Thoracic aorta (tissue), 2 donors: ENCODE measurements around the gene PLXNB1. TPM values are rescaled to one million over a fixed set of nuclear protein-coding genes. Genes with fewer than 3 reads are reported as not detected.

Experiments
- ATAC-seq: fragments of 150-250 bp; one replicate; pipeline ENCODE4 v1.8.0; 2017; ENCODE audit warnings: low read depth; ENCODE audit not compliant: insufficient number of reproducible peaks, low FRiP score
- DNase-seq: peaks from one replicate; pipeline ENCODE4 v3.0.0-alpha.2; 2020; ENCODE audit warnings: low spot score
- H3K27ac ChIP-seq, 2 donors: fragments of 200-600 bp; sonication (generic); 1 replicate in 1 of 2; 2 replicates in 1 of 2; pipeline ENCODE4 v1.5.1; 2016; ENCODE audit warnings: mild to moderate bottlenecking in 2 of 2, moderate library complexity in 2 of 2
- H3K27me3 ChIP-seq: fragments of 200-600 bp; sonication (generic); replicated peaks from 2 replicates; pipeline ENCODE4 v1.6.0; 2016; ENCODE audit warnings: mild to moderate bottlenecking; ENCODE audit not compliant: insufficient read depth
- H3K36me3 ChIP-seq: fragments of 200-600 bp; sonication (generic); one replicate; pipeline ENCODE4 v1.5.1; 2016
- H3K4me1 ChIP-seq, 2 donors: fragments of 200-600 bp; sonication (generic); 1 replicate in 1 of 2; 2 replicates in 1 of 2; pipeline versions ENCODE4 v1.5.1 to v1.6.0; 2016; ENCODE audit warnings: low read depth in 2 of 2, mild to moderate bottlenecking in 1 of 2; ENCODE audit not compliant: control insufficient read depth in 1 of 2
- H3K4me3 ChIP-seq: fragments of 200-600 bp; sonication (generic); 2 replicates; pipeline ENCODE4 v1.5.1; 2016; ENCODE audit warnings: mild to moderate bottlenecking
- H3K9me3 ChIP-seq: fragments of 200-600 bp; sonication (generic); 2 replicates; pipeline ENCODE4 v1.5.1; 2016
- CTCF ChIP-seq: fragments of 200-600 bp; sonication (generic); IDR thresholded peaks from one replicate; pipeline ENCODE4 v1.5.1; 2019; ENCODE audit warnings: antibody characterized with exemption
- total RNA-seq, 2 donors: library from RNA; depleted of rRNA; stranded (reverse); fragments of >200 nt; gene quantifications; one replicate each; pipeline versions ENCODE4 v1.1.0 to v1.2.3, GENCODE V29; 2016

The PLXNB1 gene
- total RNA-seq, 2 donors from 2014 or later, result 177 to 210 TPM

- no peaks in the 10 kb centered on the region for H3K9me3 ChIP-seq
Measured at GRCh38 chr3:48435223-48435595, 5.3 kb upstream of the PLXNB1 start.

GRCh38 chr3:48434591-48435222, 4.8 kb upstream of the PLXNB1 start:
- peaks cover 5 to 21% of the 10 kb centered on the region in 2 donors for H3K4me1 ChIP-seq

More at GRCh38 chr3:48435223-48435595, 5.3 kb upstream of the PLXNB1 start:
- Histone ChIP-seq H3K36me3 (no peaks in the 10 kb centered on the region), H3K27ac (peak overlapping the region; percentile 14 to 16), H3K27me3 (no peaks in the 10 kb centered on the region), H3K4me1 (peaks cover 4 to 17% of the 10 kb centered on the region in 2 donors), H3K4me3 (no peak overlapping the region)
- ATAC-seq (no peak), DNase-seq (no peak)
- TF ChIP-seq CTCF, result no peak

GRCh38 chr3:48433472-48434118, 3.7 kb upstream of the PLXNB1 start:
- H3K36me3 ChIP-seq, result no peaks in the 10 kb centered on the region
- H3K27ac ChIP-seq, result no peak overlapping the region
- H3K4me1 ChIP-seq, result peaks cover 5 to 13% of the 10 kb centered on the region in 2 donors
- no peaks in the 10 kb centered on the region for H3K9me3 ChIP-seq
- no peak for DNase-seq
- H3K27me3 ChIP-seq, result no peaks in the 10 kb centered on the region
- ATAC-seq, result no peak
- no peak for TF ChIP-seq CTCF
- no peak overlapping the region for H3K4me3 ChIP-seq

More at GRCh38 chr3:48434591-48435222, 4.8 kb upstream of the PLXNB1 start:
- Histone ChIP-seq H3K36me3 (no peaks in the 10 kb centered on the region), H3K27ac (peak overlapping the region; percentile 14 to 16), H3K27me3 (no peaks in the 10 kb centered on the region), H3K4me3 (no peak overlapping the region), H3K9me3 (no peaks in the 10 kb centered on the region)
- no peak for DNase-seq
- no peak for TF ChIP-seq CTCF
- no peak for ATAC-seq

GRCh38 chr3:48432411-48433371, 2.8 kb upstream of the PLXNB1 start:
- Histone ChIP-seq H3K4me1 (peaks cover 11 to 21% of the 10 kb centered on the region in 2 donors), H3K27ac (peak overlapping the region in 1 of 2 donors; percentile 0), H3K27me3 (no peaks in the 10 kb centered on the region), H3K9me3 (no peaks in the 10 kb centered on the region), H3K4me3 (no peak overlapping the region), H3K36me3 (no peaks in the 10 kb centered on the region)
- no peak for DNase-seq
- ATAC-seq, result no peak
- TF ChIP-seq CTCF, result no peak
